ENCODE results near the gene JUN. TPM values are rescaled to one million over a fixed set of nuclear protein-coding genes. Genes with fewer than 3 reads are reported as not detected.
A peak's percentile ranks its signal among the peaks of the same experiment; 100 is the strongest.

Gene JUN
- total and polyA plus RNA-seq, 12 donors: 29.4 to 250 (median 57.7) TPM

- TF ChIP-seq CTCF (IDR thresholded peaks at IDR 0.05) (no peak), POLR2A (IDR thresholded peaks at IDR 0.05) (no peak)
- 84 to 93% (median 90%) methylated on average over 2 of the region's 2 CpGs for WGBS, 4 donors
- H3K27ac ChIP-seq: no peak overlapping the region
Measured at GRCh38 chr1:58811303-58811702, 27.5 kb upstream of the JUN start.

GRCh38 chr1:58809325-58810010 is 25.6 kb upstream of the JUN start:
- WGBS, 4 donors: 70 to 81% (median 76%) methylated on average over 9 of the region's 9 CpGs
- Histone ChIP-seq H3K9me3 (replicated peaks in 1 of 3) (no peaks in the 10 kb centered on the region), H3K36me3 (replicated peaks in 1 of 2) (no peaks in the 10 kb centered on the region), H3K27me3 (no peaks in the 10 kb centered on the region), H3K27ac (peak overlapping the region in 1 of 5 donors; percentile 42), H3K4me3 (no peak overlapping the region), H3K4me1 (replicated peaks in 1 of 2) (peaks cover 6 to 17% of the 10 kb centered on the region in 2 donors)
- peak in 3 of 7 donors; percentile 23 to 39 (median 38) for DNase-seq
- intact Hi-C loops (cut with DNase I): no loop called here
- TF ChIP-seq POLR2A (IDR thresholded peaks at IDR 0.05) (no peak), CTCF (IDR thresholded peaks at IDR 0.05) (no peak)

More at GRCh38 chr1:58811303-58811702, 27.5 kb upstream of the JUN start:
- no peaks in the 10 kb centered on the region for H3K9me3 ChIP-seq (replicated peaks in 1 of 3)
- H3K4me3 ChIP-seq: no peak overlapping the region
- intact Hi-C loops (cut with DNase I): no loop called here
- DNase-seq: no peak
- peaks cover 10 to 28% of the 10 kb centered on the region in 2 donors for H3K4me1 ChIP-seq (replicated peaks in 1 of 2)
- H3K36me3 ChIP-seq (replicated peaks in 1 of 2): no peaks in the 10 kb centered on the region
- H3K27me3 ChIP-seq: no peaks in the 10 kb centered on the region

DNA sequence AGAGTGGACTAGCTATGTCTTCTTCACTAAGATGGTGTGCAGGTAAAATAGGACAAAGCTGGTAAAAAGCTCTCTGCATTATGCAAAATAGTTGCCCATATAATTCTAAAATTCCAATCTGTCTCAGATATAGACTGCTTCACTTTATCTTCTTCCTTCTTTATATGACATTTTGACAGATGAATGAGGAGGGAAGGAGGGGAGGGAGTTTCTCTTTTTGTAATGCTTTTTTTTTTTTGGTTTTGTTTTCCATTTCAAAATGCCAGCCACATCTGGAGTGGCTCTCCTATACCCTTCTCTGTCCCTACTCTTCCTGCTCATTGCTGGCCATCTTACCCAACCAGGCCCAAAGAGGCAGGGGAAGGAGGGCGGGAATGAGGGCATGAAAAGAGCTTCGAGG is 24.2 kb upstream of the JUN start:
- DNase-seq: no peak
- Histone ChIP-seq H3K36me3 (replicated peaks in 1 of 2) (no peaks in the 10 kb centered on the region), H3K4me3 (no peak overlapping the region), H3K4me1 (replicated peaks in 1 of 2) (peaks cover 8 to 12% of the 10 kb centered on the region in 2 donors), H3K9me3 (replicated peaks in 1 of 3) (no peaks in the 10 kb centered on the region), H3K27ac (no peak overlapping the region), H3K27me3 (no peaks in the 10 kb centered on the region)
- 41 to 49% (median 47%) methylated on average over 2 of the region's 2 CpGs for WGBS, 4 donors
- TF ChIP-seq POLR2A (IDR thresholded peaks at IDR 0.05): no peak
- intact Hi-C loops (cut with DNase I): no loop called here

GRCh38 chr1:58805716-58806571 is 22.1 kb upstream of the JUN start:
- Histone ChIP-seq H3K4me3 (no peak overlapping the region), H3K9me3 (replicated peaks in 1 of 3) (no peaks in the 10 kb centered on the region), H3K27ac (no peak overlapping the region), H3K4me1 (replicated peaks in 1 of 2) (peaks cover 9 to 20% of the 10 kb centered on the region in 2 donors), H3K27me3 (no peaks in the 10 kb centered on the region), H3K36me3 (replicated peaks in 1 of 2) (no peaks in the 10 kb centered on the region)
- intact Hi-C loops (cut with DNase I): no loop called here
- TF ChIP-seq POLR2A (IDR thresholded peaks at IDR 0.05) (no peak), CTCF (IDR thresholded peaks at IDR 0.05) (no peak)
- 93 to 96% (median 94%) methylated on average over 10 to 11 of the region's 11 CpGs for WGBS, 4 donors
- DNase-seq: no peak

All from adrenal gland (tissue), 12 donors.